ENCODE measurements around the gene PCNX2.

PCNX2 gene

GRCh38 chr1:233063462-233063861, 232.1 kb downstream of the PCNX2 start:
- Histone ChIP-seq H3K36me3 (ENCODE audit: control insufficient read depth in 2 of 2, insufficient read depth in 1 of 2, low read length in 2 of 2) (peaks cover 0 to 15% of the 10 kb centered on the region in 2 experiments; a peak in 2 of 3 replicates), H3K4me1 (ENCODE audit: control insufficient read depth, insufficient read depth, low read length) (no peaks in the 10 kb centered on the region), H3K9me3 (ENCODE audit: control insufficient read depth, insufficient read depth, low read depth, low read length) (no peaks in the 10 kb centered on the region), H3K27ac (ENCODE audit: extremely low read depth, low read depth, low read length) (no peak overlapping the region), H3K4me3 (ENCODE audit: low read depth, low read length) (no peak overlapping the region)
- ChIA-PET POLR2A (no interaction called here), CTCF (interaction anchor here (0.7 kb wide), 1 partner anchor 361 kb away, joined by 3 read pairs; no protein-coding TSS in a partner anchor)
- TF ChIP-seq ZNF391 (tag by site-specific recombination; IDR thresholded peaks at IDR 0.05; ENCODE audit: borderline replicate concordance, low read depth), result no peak
- no peak for TF ChIP-seq ZNF768 (tag by site-specific recombination; IDR thresholded peaks at IDR 0.05)
- TF ChIP-seq ZNF558 (tag by site-specific recombination; IDR thresholded peaks at IDR 0.05), result peak; percentile 98
- no peak for TF ChIP-seq KLF17 (tag by site-specific recombination; IDR thresholded peaks at IDR 0.05)
- no peak for TF ChIP-seq GLIS1 (tag by site-specific recombination; IDR thresholded peaks at IDR 0.05)

DNA sequence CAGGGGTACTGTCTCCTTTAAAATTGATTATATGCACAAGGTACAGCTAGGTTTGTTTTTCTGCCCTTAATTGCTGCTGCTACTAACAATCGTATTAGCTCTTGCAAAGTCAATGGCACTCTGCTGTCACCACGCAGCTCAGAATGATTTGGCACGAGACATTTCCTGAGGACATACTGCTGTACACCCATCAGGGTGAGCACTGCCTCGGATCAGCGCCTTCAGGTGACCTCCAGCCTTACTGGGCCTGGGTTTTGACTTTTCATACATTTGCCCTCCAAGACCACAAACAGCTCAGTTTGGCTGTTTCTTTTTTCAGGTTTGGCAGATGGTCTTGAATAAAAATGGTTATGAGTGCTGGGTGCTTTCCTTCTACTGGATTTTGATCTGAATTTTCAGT, 234.3 kb downstream of the PCNX2 start:
- ChIA-PET CTCF (interaction anchor here (1.2 kb wide), 1 partner anchor 10 kb away, joined by 3 read pairs; no protein-coding TSS in a partner anchor), POLR2A (no interaction called here)
- TF ChIP-seq REPIN1 (tag by site-specific recombination; IDR thresholded peaks at IDR 0.05; ENCODE audit: low read depth), result no peak
- no peak for TF ChIP-seq GLIS1 (tag by site-specific recombination; IDR thresholded peaks at IDR 0.05)
- no peak for TF ChIP-seq ZNF146 (tag by site-specific recombination; IDR thresholded peaks at IDR 0.05)
- no peak for TF ChIP-seq ZNF114 (tag by site-specific recombination; IDR thresholded peaks at IDR 0.05)
- TF ChIP-seq SCRT2 (tag by site-specific recombination; IDR thresholded peaks at IDR 0.05), result no peak
- no peak for TF ChIP-seq ZNF394 (tag by site-specific recombination; IDR thresholded peaks at IDR 0.05; ENCODE audit: borderline replicate concordance)
- TF ChIP-seq ZNF391 (tag by site-specific recombination; IDR thresholded peaks at IDR 0.05; ENCODE audit: borderline replicate concordance, low read depth), result no peak
- no peak for TF ChIP-seq ZNF561 (tag by site-specific recombination; IDR thresholded peaks at IDR 0.05; ENCODE audit: borderline replicate concordance)
- TF ChIP-seq ZNF654 (tag by site-specific recombination; IDR thresholded peaks at IDR 0.05; ENCODE audit: low read depth), result no peak
- TF ChIP-seq ZNF701 (tag by site-specific recombination; IDR thresholded peaks at IDR 0.05), result no peak
- no peak for TF ChIP-seq SP7 (tag by site-specific recombination; IDR thresholded peaks at IDR 0.05)
- no peak for TF ChIP-seq ZNF571 (tag by site-specific recombination; IDR thresholded peaks at IDR 0.05)
- TF ChIP-seq ZSCAN16 (tag by site-specific recombination; IDR thresholded peaks at IDR 0.05), result no peak
- TF ChIP-seq ZNF221 (tag by site-specific recombination; IDR thresholded peaks at IDR 0.05; ENCODE audit: borderline replicate concordance), result no peak
- no peak for TF ChIP-seq ZNF184 (tag by site-specific recombination; IDR thresholded peaks at IDR 0.05)
- Histone ChIP-seq H3K4me3 (ENCODE audit: low read depth, low read length) (no peak overlapping the region), H3K36me3 (ENCODE audit: control insufficient read depth in 2 of 2, insufficient read depth in 1 of 2, low read length in 2 of 2) (peaks cover 0 to 10% of the 10 kb centered on the region in 2 experiments; a peak in 2 of 3 replicates), H3K4me1 (ENCODE audit: control insufficient read depth, insufficient read depth, low read length) (no peaks in the 10 kb centered on the region), H3K27ac (ENCODE audit: extremely low read depth, low read depth, low read length) (no peak overlapping the region), H3K9me3 (ENCODE audit: control insufficient read depth, insufficient read depth, low read depth, low read length) (no peaks in the 10 kb centered on the region)

GRCh38 chr1:233060461-233060994, 235.0 kb downstream of the PCNX2 start:
- Histone ChIP-seq H3K36me3 (ENCODE audit: control insufficient read depth in 2 of 2, insufficient read depth in 1 of 2, low read length in 2 of 2) (peaks cover 0 to 5% of the 10 kb centered on the region in 2 experiments; a peak in 2 of 3 replicates), H3K4me3 (ENCODE audit: low read depth, low read length) (no peak overlapping the region), H3K27ac (ENCODE audit: extremely low read depth, low read depth, low read length) (no peak overlapping the region), H3K9me3 (ENCODE audit: control insufficient read depth, insufficient read depth, low read depth, low read length) (no peaks in the 10 kb centered on the region), H3K4me1 (ENCODE audit: control insufficient read depth, insufficient read depth, low read length) (no peaks in the 10 kb centered on the region)
- POLR2A ChIA-PET, result no interaction called here
- TF ChIP-seq ZNF335 (tag by site-specific recombination; conservative IDR thresholded peaks at IDR 0.05) (no peak), SCRT1 (tag by site-specific recombination; IDR thresholded peaks at IDR 0.05; ENCODE audit: borderline replicate concordance) (no peak), ZNF391 (tag by site-specific recombination; IDR thresholded peaks at IDR 0.05; ENCODE audit: borderline replicate concordance, low read depth) (no peak)
- CTCF ChIA-PET, result interaction anchor here (1.2 kb wide), 1 partner anchor 10 kb away, joined by 3 read pairs; no protein-coding TSS in a partner anchor
